ENCODE measurements around the gene SNN. TPM values are rescaled to one million over a fixed set of nuclear protein-coding genes. Genes with fewer than 3 reads are reported as not detected.

SNN gene
- total RNA-seq, 6 experiments from 2014 or later, result 4.6 to 7.6 (median 6.5) TPM

- Mint-ChIP-seq H3K27me3 (ENCODE audit: insufficient read depth) (peaks cover 8% of the 10 kb centered on the region), H3K27ac (no peak overlapping the region), H3K4me1 (ENCODE audit: low read depth) (peaks cover 10% of the 10 kb centered on the region), H3K4me3 (no peak overlapping the region), H3K36me3 (ENCODE audit: low read depth) (no peaks in the 10 kb centered on the region), H3K9me3 (no peaks in the 10 kb centered on the region)
- DNase-seq, result no peak
- no peak for TF ChIP-seq CTCF (IDR thresholded peaks at IDR 0.05)
Measured at GRCh38 chr16:11665071-11665491, 3.2 kb upstream of the SNN start.

- H3K4me1 Mint-ChIP-seq (ENCODE audit: low read depth), result peaks cover 13% of the 10 kb centered on the region
- H3K27ac Mint-ChIP-seq, result no peak overlapping the region
- no peaks in the 10 kb centered on the region for H3K36me3 Mint-ChIP-seq (ENCODE audit: low read depth)
- no peak for DNase-seq
- H3K4me3 Mint-ChIP-seq, result no peak overlapping the region
- no peaks in the 10 kb centered on the region for H3K9me3 Mint-ChIP-seq
- no peak for TF ChIP-seq CTCF (IDR thresholded peaks at IDR 0.05)
- peaks cover 8% of the 10 kb centered on the region for H3K27me3 Mint-ChIP-seq (ENCODE audit: insufficient read depth)
Measured at GRCh38 chr16:11666103-11667055, 1.9 kb upstream of the SNN start.

- no peak for DNase-seq
- peak overlapping the region; percentile 57 for H3K4me3 Mint-ChIP-seq
- H3K36me3 Mint-ChIP-seq (ENCODE audit: low read depth), result no peaks in the 10 kb centered on the region
- H3K27ac Mint-ChIP-seq, result no peak overlapping the region; the same call in 1 of the 2 replicates
- H3K27me3 Mint-ChIP-seq (ENCODE audit: insufficient read depth), result peaks cover 5% of the 10 kb centered on the region
- no peaks in the 10 kb centered on the region for H3K9me3 Mint-ChIP-seq
- no peak for TF ChIP-seq CTCF (IDR thresholded peaks at IDR 0.05)
- H3K4me1 Mint-ChIP-seq (ENCODE audit: low read depth), result peaks cover 13% of the 10 kb centered on the region
Measured at GRCh38 chr16:11667221-11667823, 933 bp upstream of the SNN start.

- no peak for DNase-seq
- H3K4me1 Mint-ChIP-seq (ENCODE audit: low read depth), result peaks cover 13% of the 10 kb centered on the region
- H3K27me3 Mint-ChIP-seq (ENCODE audit: insufficient read depth), result peaks cover 5% of the 10 kb centered on the region
- no peaks in the 10 kb centered on the region for H3K9me3 Mint-ChIP-seq
- peak overlapping the region; percentile 86 for H3K4me3 Mint-ChIP-seq
- H3K36me3 Mint-ChIP-seq (ENCODE audit: low read depth), result no peaks in the 10 kb centered on the region
- no peak for TF ChIP-seq CTCF (IDR thresholded peaks at IDR 0.05)
- H3K27ac Mint-ChIP-seq, result no peak overlapping the region
Measured at GRCh38 chr16:11668623-11669379, 546 bp downstream of the SNN start.

- peaks cover 13% of the 10 kb centered on the region for H3K4me1 Mint-ChIP-seq (ENCODE audit: low read depth)
- H3K27me3 Mint-ChIP-seq (ENCODE audit: insufficient read depth), result peaks cover 5% of the 10 kb centered on the region
- peak; percentile 13 for DNase-seq
- peak overlapping the region; percentile 70 for H3K27ac Mint-ChIP-seq
- no peaks in the 10 kb centered on the region for H3K36me3 Mint-ChIP-seq (ENCODE audit: low read depth)
- peak overlapping the region; percentile 86 for H3K4me3 Mint-ChIP-seq
- TF ChIP-seq CTCF (IDR thresholded peaks at IDR 0.05), result no peak
- no peaks in the 10 kb centered on the region for H3K9me3 Mint-ChIP-seq
Measured at GRCh38 chr16:11669380-11670146, 1.3 kb downstream of the SNN start.
